GM12891 (cell line): ENCODE data around the gene EYA2.

Experiments
- DNase-seq: peaks from one replicate; pipeline ENCODE4 v3.0.0; 2011; ENCODE audit warnings: low spot score; ENCODE audit not compliant: insufficient read length
- FAIRE-seq: peaks from 2 replicates; lab custom pipeline; 2011; peaks lifted over from hg19 to GRCh38; lab: Jason Lieb, UNC
- PAX5 ChIP-seq: IDR thresholded peaks from 2 replicates; pipeline ENCODE4 v1.6.1; 2011; ENCODE audit warnings: low read length, moderate library complexity, mild to moderate bottlenecking; ENCODE audit not compliant: insufficient read depth, severe bottlenecking
- POLR2A ChIP-seq: IDR thresholded peaks from 2 replicates; pipeline ENCODE4 v1.6.1; 2011; ENCODE audit warnings: low read depth, low read length, control low read depth
- POLR2AphosphoS5 ChIP-seq: IDR thresholded peaks from 2 replicates; pipeline ENCODE4 v1.6.1; 2011; ENCODE audit warnings: low read depth, low read length, control low read depth
- POU2F2 ChIP-seq: IDR thresholded peaks from 2 replicates; pipeline ENCODE4 v1.6.1; 2011; ENCODE audit warnings: low read depth, mild to moderate bottlenecking, control low read depth, low read length, moderate library complexity
- SPI1 ChIP-seq: IDR thresholded peaks from 2 replicates; pipeline ENCODE4 v1.6.1; 2011; ENCODE audit warnings: low read depth, low read length, control low read depth
- TAF1 ChIP-seq: IDR thresholded peaks from 2 replicates; pipeline ENCODE4 v1.6.1; 2011; ENCODE audit warnings: low read depth, low read length, control low read depth

Gene EYA2

GRCh38 chr20:47220161-47220582 is 325.5 kb downstream of the EYA2 start:
- FAIRE-seq, result no peak

GRCh38 chr20:47221036-47221625 is 326.5 kb downstream of the EYA2 start:
- DNase-seq, result no peak
- TF ChIP-seq TAF1 (no peak), SPI1 (no peak), POLR2AphosphoS5 (no peak), POU2F2 (no peak)
- no peak for FAIRE-seq

More at GRCh38 chr20:47220161-47220582, 325.5 kb downstream of the EYA2 start:
- TF ChIP-seq SPI1 (no peak), POLR2AphosphoS5 (no peak), PAX5 (no peak), POLR2A (no peak), POU2F2 (no peak), TAF1 (no peak)
- DNase-seq, result peak; percentile 41

GRCh38 chr20:47222468-47223119 is 328.0 kb downstream of the EYA2 start:
- DNase-seq (no peak), FAIRE-seq (no peak)

GRCh38 chr20:47223896-47224295 is 329.3 kb downstream of the EYA2 start:
- TF ChIP-seq POU2F2 (no peak), POLR2AphosphoS5 (no peak), SPI1 (no peak), TAF1 (no peak), PAX5 (no peak), POLR2A (no peak)
- DNase-seq (no peak), FAIRE-seq (no peak)

More at GRCh38 chr20:47222468-47223119, 328.0 kb downstream of the EYA2 start:
- no peak for TF ChIP-seq TAF1
- TF ChIP-seq POLR2A, result no peak
- TF ChIP-seq POLR2AphosphoS5, result no peak
- no peak for TF ChIP-seq PAX5
- no peak for TF ChIP-seq SPI1
- no peak for TF ChIP-seq POU2F2

- TF ChIP-seq POLR2A (no peak), POLR2AphosphoS5 (peak; percentile 25; the same call in 1 of the 2 replicates), PAX5 (no peak), SPI1 (no peak)
- DNase-seq (no peak), FAIRE-seq (no peak)
Observed at GRCh38 chr20:47224300-47224791, 329.7 kb downstream of the EYA2 start.

GRCh38 chr20:47224857-47225256 is 330.2 kb downstream of the EYA2 start:
- TF ChIP-seq SPI1, result no peak
- DNase-seq, result no peak
- FAIRE-seq, result no peak

- no peak for DNase-seq
- TF ChIP-seq PAX5 (no peak), TAF1 (no peak), SPI1 (no peak), POU2F2 (no peak)
- no peak for FAIRE-seq
Observed at GRCh38 chr20:47225458-47225857, 330.8 kb downstream of the EYA2 start.

GRCh38 chr20:47227119-47227518 is 332.5 kb downstream of the EYA2 start:
- no peak for TF ChIP-seq POLR2A
- FAIRE-seq, result no peak
- no peak for DNase-seq

GRCh38 chr20:47227576-47227975 is 332.9 kb downstream of the EYA2 start:
- no peak for TF ChIP-seq POLR2AphosphoS5
- DNase-seq (no peak), FAIRE-seq (no peak)

GRCh38 chr20:47228654-47229053 is 334.0 kb downstream of the EYA2 start:
- TF ChIP-seq SPI1, result no peak
- TF ChIP-seq POLR2AphosphoS5, result no peak
- TF ChIP-seq TAF1, result no peak
- TF ChIP-seq POLR2A, result no peak
- TF ChIP-seq PAX5, result no peak
- TF ChIP-seq POU2F2, result no peak
- DNase-seq (no peak), FAIRE-seq (no peak)

GRCh38 chr20:47230811-47231256 is 336.2 kb downstream of the EYA2 start:
- FAIRE-seq (no peak), DNase-seq (no peak)
- no peak for TF ChIP-seq POLR2AphosphoS5
- no peak for TF ChIP-seq PAX5
- no peak for TF ChIP-seq POU2F2
- no peak for TF ChIP-seq TAF1
- TF ChIP-seq POLR2A, result no peak
- no peak for TF ChIP-seq SPI1
